H9 (cell line): ENCODE data around the gene SAMHD1. TPM values are rescaled to one million over a fixed set of nuclear protein-coding genes. Genes with fewer than 3 reads are reported as not detected.

Source experiments
- DNase-seq: peaks from one replicate; pipeline ENCODE4 v3.0.0-alpha.2; 2017
- H2AFZ ChIP-seq: one replicate; pipeline ENCODE4 v1.6.1; 2013; ENCODE audit warnings: mild to moderate bottlenecking, low read length, control low read depth, moderate library complexity
- H2AK5ac ChIP-seq: 2 replicates; pipeline ENCODE4 v1.6.1; 2013; ENCODE audit warnings: low read length, control low read depth, mixed read lengths; ENCODE audit not compliant: insufficient read length
- H2BK120ac ChIP-seq: one replicate; pipeline ENCODE4 v1.6.1; 2013; ENCODE audit warnings: low read depth, mild to moderate bottlenecking, low read length, control low read depth, inconsistent platforms; ENCODE audit not compliant: poor library complexity, severe bottlenecking
- H2BK12ac ChIP-seq: 2 replicates; pipeline ENCODE4 v1.6.1; 2013; ENCODE audit warnings: low read length, control low read depth, mixed read lengths, low read depth; ENCODE audit not compliant: insufficient read length
- H2BK15ac ChIP-seq: 2 replicates; pipeline ENCODE4 v1.6.1; 2013; ENCODE audit warnings: low read depth, low read length, control low read depth
- H2BK20ac ChIP-seq: one replicate; pipeline ENCODE4 v1.6.1; 2013; ENCODE audit warnings: low read depth, mild to moderate bottlenecking, low read length, control low read depth, inconsistent platforms; ENCODE audit not compliant: poor library complexity, severe bottlenecking
- H2BK5ac ChIP-seq: 2 replicates; pipeline ENCODE4 v1.6.1; 2013; ENCODE audit warnings: low read length, control low read depth, mixed read lengths; ENCODE audit not compliant: insufficient read length
- H3K14ac ChIP-seq: 2 replicates; pipeline ENCODE4 v1.6.1; 2013; ENCODE audit warnings: low read length, control low read depth; ENCODE audit not compliant: insufficient read depth
- H3K18ac ChIP-seq: 2 replicates; pipeline ENCODE4 v1.6.1; 2013; ENCODE audit warnings: low read depth, mild to moderate bottlenecking, mixed read lengths, low read length, control low read depth; ENCODE audit not compliant: insufficient read length
- H3K23ac ChIP-seq: 2 replicates; pipeline ENCODE4 v1.6.1; 2013; ENCODE audit warnings: low read length, control low read depth, mixed read lengths, low read depth; ENCODE audit not compliant: insufficient read length
- H3K23me2 ChIP-seq: 2 replicates; pipeline ENCODE4 v1.6.1; 2013; ENCODE audit warnings: low read depth, mild to moderate bottlenecking, mixed read lengths, low read length, control low read depth; ENCODE audit not compliant: insufficient read length, poor library complexity, severe bottlenecking
- H3K27ac ChIP-seq: 2 replicates; pipeline ENCODE4 v1.5.1; 2013; ENCODE audit warnings: low read length, control low read depth, mixed read lengths, low read depth; ENCODE audit not compliant: insufficient read length
- H3K27me3 ChIP-seq: 2 replicates; pipeline ENCODE4 v1.6.1; 2013; ENCODE audit warnings: low read length, control low read depth, inconsistent platforms; ENCODE audit not compliant: insufficient read depth
- H3K4ac ChIP-seq: 2 replicates; pipeline ENCODE4 v1.6.1; 2013; ENCODE audit warnings: low read depth, mild to moderate bottlenecking, control low read depth, inconsistent platforms, low read length, moderate library complexity
- H3K4me1 ChIP-seq: 2 replicates; pipeline ENCODE4 v1.6.1; 2013; ENCODE audit warnings: low read length, control low read depth, inconsistent platforms; ENCODE audit not compliant: insufficient read depth
- H3K4me2 ChIP-seq: 2 replicates; pipeline ENCODE4 v1.6.1; 2013; ENCODE audit warnings: low read length, control low read depth, mixed read lengths; ENCODE audit not compliant: insufficient read length, insufficient read depth
- H3K56ac ChIP-seq: 2 replicates; pipeline ENCODE4 v1.6.1; 2013; ENCODE audit warnings: low read depth, mild to moderate bottlenecking, mixed read lengths, low read length, control low read depth; ENCODE audit not compliant: insufficient read length
- H3K79me1 ChIP-seq: 2 replicates; pipeline ENCODE4 v1.6.1; 2013; ENCODE audit warnings: low read depth, mild to moderate bottlenecking, moderate library complexity, low read length, control low read depth, inconsistent platforms; ENCODE audit not compliant: insufficient read depth, poor library complexity, severe bottlenecking
- H3K79me2 ChIP-seq: 2 replicates; pipeline ENCODE4 v1.6.1; 2013; ENCODE audit warnings: low read length, control low read depth, inconsistent platforms; ENCODE audit not compliant: insufficient read depth
- H3K9ac ChIP-seq: 2 replicates; pipeline ENCODE4 v1.6.1; 2013; ENCODE audit warnings: low read length, control low read depth, mixed read lengths; ENCODE audit not compliant: insufficient read length; ENCODE audit errors: extremely low read depth
- H3K9me3 ChIP-seq: one replicate; pipeline ENCODE4 v1.6.1; 2013; ENCODE audit warnings: low read depth, low read length, inconsistent platforms; ENCODE audit not compliant: control insufficient read depth
- H3T11ph ChIP-seq: one replicate; pipeline ENCODE4 v1.6.1; 2013; ENCODE audit warnings: mild to moderate bottlenecking, low read length, control low read depth, inconsistent platforms
- H4K20me1 ChIP-seq: one replicate; pipeline ENCODE4 v1.6.1; 2013; ENCODE audit not compliant: control insufficient read depth, insufficient read length, insufficient read depth
- H4K5ac ChIP-seq: 2 replicates; pipeline ENCODE4 v1.6.1; 2013; ENCODE audit warnings: low read depth, mild to moderate bottlenecking, mixed read lengths, low read length, control low read depth; ENCODE audit not compliant: insufficient read length
- H4K8ac ChIP-seq: replicated peaks from 2 replicates; pipeline ENCODE4 v1.6.1; 2013; ENCODE audit warnings: low read length, control low read depth, mixed read lengths, low read depth; ENCODE audit not compliant: insufficient read length
- H4K91ac ChIP-seq: 2 replicates; pipeline ENCODE4 v1.6.1; 2013; ENCODE audit warnings: low read depth, mild to moderate bottlenecking, moderate library complexity, mixed read lengths, low read length, control low read depth; ENCODE audit not compliant: insufficient read length
- H3K27ac Mint-ChIP-seq, 3 experiments: 2 replicates in 2 of 3; 3 replicates in 1 of 3; pipeline ENCODE4 v1.8.0; 2020 to 2021; ENCODE audit warnings: mixed read lengths in 3 of 3, mild to moderate bottlenecking in 1 of 3, moderate library complexity in 1 of 3
- H3K27me3 Mint-ChIP-seq: 2 replicates; pipeline ENCODE4 v1.8.0; 2021; ENCODE audit warnings: low read depth, mild to moderate bottlenecking, moderate library complexity, mixed read lengths
- H3K36me3 Mint-ChIP-seq, 3 experiments: 2 replicates in 2 of 3; 3 replicates in 1 of 3; pipeline ENCODE4 v1.8.0; 2020 to 2021; ENCODE audit warnings: low read depth in 3 of 3, mixed read lengths in 3 of 3; ENCODE audit not compliant: insufficient read depth in 1 of 3
- H3K4me1 Mint-ChIP-seq, 2 experiments: 2 replicates each; pipeline ENCODE4 v1.8.0; 2020; ENCODE audit warnings: mixed read lengths in 2 of 2
- H3K4me3 Mint-ChIP-seq, 2 experiments: 2 replicates in 1 of 2; 3 replicates in 1 of 2; pipeline ENCODE4 v1.8.0; 2020 to 2021; ENCODE audit warnings: mild to moderate bottlenecking in 2 of 2, mixed read lengths in 2 of 2, moderate library complexity in 1 of 2
- H3K9me3 Mint-ChIP-seq, 2 experiments: 2 replicates in 1 of 2; 3 replicates in 1 of 2; pipeline ENCODE4 v1.8.0; 2020; ENCODE audit warnings: mild to moderate bottlenecking in 2 of 2, mixed read lengths in 2 of 2, moderate library complexity in 1 of 2
- WGBS: extraction: QIAGEN DNeasy Blood & Tissue Kit; methylation state at CpG from one replicate; pipeline ENCODE4 v1.1.7; 2013; ENCODE audit warnings: missing lambda C conversion rate, low lambda C conversion rate, mixed read lengths; ENCODE audit not compliant: insufficient read length; ENCODE audit errors: extremely low coverage; 5-methylcytosine and 5-hydroxymethylcytosine counted together
- total RNA-seq: library from RNA; stranded (reverse); gene quantifications from 2 replicates; pipeline ENCODE4 v1.2.1, GENCODE V29; 2021
- TF ChIP-seq, protein P1 (sequence below): fragments of 200-600 bp; sonication (generic); conservative IDR thresholded peaks from 3 replicates; pipeline ENCODE4 v1.8.0; 2021; ENCODE audit warnings: antibody characterized with exemption, mild to moderate bottlenecking

Gene SAMHD1
- total RNA-seq, 1 experiment from 2014 or later = 53.1 TPM

DNA sequence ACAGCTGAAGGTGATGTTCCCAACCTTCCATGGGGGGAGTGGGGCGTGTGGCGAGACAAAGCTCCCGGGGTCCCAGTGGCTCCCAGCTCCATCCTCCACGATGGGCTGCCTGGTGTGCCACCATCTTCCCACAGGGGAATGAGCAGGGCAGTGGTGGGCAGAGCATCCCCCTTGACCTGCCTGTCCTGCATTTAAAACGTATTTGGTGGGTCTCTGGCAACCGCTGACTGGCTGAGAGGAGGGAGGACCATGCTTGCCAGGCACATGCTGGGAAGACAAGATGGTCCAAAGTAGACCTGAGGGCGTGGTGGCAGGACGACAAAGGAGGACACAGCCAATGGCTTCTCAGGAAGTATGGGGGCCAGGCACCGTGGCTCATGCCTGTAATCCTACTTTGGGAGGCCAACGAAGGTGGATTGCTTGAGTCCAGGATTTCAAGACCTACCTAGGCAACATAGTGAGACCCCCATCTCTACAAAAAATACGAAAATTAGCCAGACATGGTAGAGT is 70.7 kb downstream of the SAMHD1 start:
- Histone ChIP-seq H3K9ac (no peak overlapping the region), H4K20me1 (no peaks in the 10 kb centered on the region), H3T11ph (no peak overlapping the region), H3K4me1 (no peaks in the 10 kb centered on the region; the same call in 1 of the 2 replicates), H2BK15ac (no peak overlapping the region), H3K4ac (no peak overlapping the region; the same call in 1 of the 2 replicates), H2BK5ac (no peak overlapping the region), H4K91ac (no peak overlapping the region), H3K27me3 (no peaks in the 10 kb centered on the region), H2BK120ac (no peak overlapping the region), H3K23me2 (no peaks in the 10 kb centered on the region), H2BK12ac (no peak overlapping the region), H3K4me2 (no peak overlapping the region), H3K56ac (no peak overlapping the region), H3K18ac (peak overlapping the region; percentile 7), H3K79me1 (no peaks in the 10 kb centered on the region), H2AFZ (no peak overlapping the region), H3K79me2 (no peaks in the 10 kb centered on the region), H3K23ac (no peak overlapping the region), H2AK5ac (no peak overlapping the region), H4K8ac (no peak overlapping the region), H3K27ac (no peak overlapping the region), H2BK20ac (no peak overlapping the region), H3K9me3 (no peaks in the 10 kb centered on the region), H4K5ac (no peak overlapping the region), H3K14ac (no peak overlapping the region; the same call in 1 of the 2 replicates)
- H3K36me3 Mint-ChIP-seq = no peaks in the 10 kb centered on the region; a peak in 1 of 7 replicates
- TF ChIP-seq, protein P1, sequence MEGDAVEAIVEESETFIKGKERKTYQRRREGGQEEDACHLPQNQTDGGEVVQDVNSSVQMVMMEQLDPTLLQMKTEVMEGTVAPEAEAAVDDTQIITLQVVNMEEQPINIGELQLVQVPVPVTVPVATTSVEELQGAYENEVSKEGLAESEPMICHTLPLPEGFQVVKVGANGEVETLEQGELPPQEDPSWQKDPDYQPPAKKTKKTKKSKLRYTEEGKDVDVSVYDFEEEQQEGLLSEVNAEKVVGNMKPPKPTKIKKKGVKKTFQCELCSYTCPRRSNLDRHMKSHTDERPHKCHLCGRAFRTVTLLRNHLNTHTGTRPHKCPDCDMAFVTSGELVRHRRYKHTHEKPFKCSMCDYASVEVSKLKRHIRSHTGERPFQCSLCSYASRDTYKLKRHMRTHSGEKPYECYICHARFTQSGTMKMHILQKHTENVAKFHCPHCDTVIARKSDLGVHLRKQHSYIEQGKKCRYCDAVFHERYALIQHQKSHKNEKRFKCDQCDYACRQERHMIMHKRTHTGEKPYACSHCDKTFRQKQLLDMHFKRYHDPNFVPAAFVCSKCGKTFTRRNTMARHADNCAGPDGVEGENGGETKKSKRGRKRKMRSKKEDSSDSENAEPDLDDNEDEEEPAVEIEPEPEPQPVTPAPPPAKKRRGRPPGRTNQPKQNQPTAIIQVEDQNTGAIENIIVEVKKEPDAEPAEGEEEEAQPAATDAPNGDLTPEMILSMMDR = no peak
- H3K9me3 Mint-ChIP-seq = no peaks in the 10 kb centered on the region
- H3K4me3 Mint-ChIP-seq = no peak overlapping the region
- WGBS = no CpG with 5 or more reads among the region's 11 CpGs
- H3K4me1 Mint-ChIP-seq = peaks cover 0 to 4% of the 10 kb centered on the region in 2 experiments; a peak in 1 of 4 replicates
- H3K27ac Mint-ChIP-seq = no peak overlapping the region; a peak in 1 of 7 replicates
- H3K27me3 Mint-ChIP-seq = peaks cover 7% of the 10 kb centered on the region; the same call in 1 of the 2 replicates
- DNase-seq = no peak
